Measurements from ENCODE around the gene IFRD1. TPM values are rescaled to one million over a fixed set of nuclear protein-coding genes. Genes with fewer than 3 reads are reported as not detected.

IFRD1 gene
- total RNA-seq, 6 experiments from 2014 or later = 19.0 to 34.7 (median 28.2) TPM

GRCh38 chr7:112459645-112460044 lies 9.4 kb downstream of the IFRD1 start:
- H3K4me3 ChIP-seq = no peak overlapping the region
- no peak overlapping the region for H3K27ac ChIP-seq
- no peaks in the 10 kb centered on the region for H3K27me3 ChIP-seq
- DNase-seq (no peak), ATAC-seq (no peak)
- TF ChIP-seq CTCF (IDR thresholded peaks at IDR 0.05) = no peak
- no peak for TF ChIP-seq POLR2A (IDR thresholded peaks at IDR 0.05)
- H3K36me3 ChIP-seq = peaks cover 0 to 72% (median 33%) of the 10 kb centered on the region in 4 donors
- H3K9me3 ChIP-seq = no peaks in the 10 kb centered on the region
- 100% methylated on average over 1 of the region's 1 CpG for WGBS (ENCODE audit: insufficient coverage, low coverage, low lambda C conversion rate, missing lambda C conversion rate)
- intact Hi-C loops (cut with DNase I) = no loop called here
- peaks cover 0 to 16% (median 0%) of the 10 kb centered on the region in 4 donors for H3K4me1 ChIP-seq

GRCh38 chr7:112462236-112462635 lies 12.0 kb downstream of the IFRD1 start:
- DNase-seq = peak in 1 of 3 donors; percentile 65
- Histone ChIP-seq H3K27me3 (no peaks in the 10 kb centered on the region), H3K36me3 (peaks cover 0 to 69% (median 29%) of the 10 kb centered on the region in 4 donors), H3K9me3 (no peaks in the 10 kb centered on the region), H3K27ac (peak overlapping the region in 2 of 3 donors; percentile 5 to 35), H3K4me3 (no peak overlapping the region), H3K4me1 (peaks cover 0 to 16% (median 0%) of the 10 kb centered on the region in 4 donors)
- peak; percentile 83 to 96 (median 94) for ATAC-seq
- TF ChIP-seq CTCF (IDR thresholded peaks at IDR 0.05) (no peak), POLR2A (IDR thresholded peaks at IDR 0.05) (no peak)
- intact Hi-C loops (cut with DNase I) = no loop called here

- TF ChIP-seq POLR2A (IDR thresholded peaks at IDR 0.05) = no peak
- TF ChIP-seq CTCF (IDR thresholded peaks at IDR 0.05) = no peak
- Histone ChIP-seq H3K4me3 (no peak overlapping the region), H3K27me3 (no peaks in the 10 kb centered on the region), H3K36me3 (peaks cover 5 to 76% (median 36%) of the 10 kb centered on the region in 4 donors), H3K27ac (no peak overlapping the region), H3K9me3 (no peaks in the 10 kb centered on the region), H3K4me1 (no peaks in the 10 kb centered on the region)
- no peak for ATAC-seq
- WGBS (ENCODE audit: insufficient coverage, low coverage, low lambda C conversion rate, missing lambda C conversion rate) = 82% methylated on average over 4 of the region's 4 CpGs
- DNase-seq = no peak
- intact Hi-C loops (cut with DNase I) = no loop called here
Measured at GRCh38 chr7:112467867-112468266, 17.6 kb downstream of the IFRD1 start.

GRCh38 chr7:112470194-112470593 lies 19.9 kb downstream of the IFRD1 start:
- TF ChIP-seq POLR2A (IDR thresholded peaks at IDR 0.05) (no peak), CTCF (IDR thresholded peaks at IDR 0.05) (no peak)

More at GRCh38 chr7:112470194-112470593, 19.9 kb downstream of the IFRD1 start:
- Histone ChIP-seq H3K36me3 (peaks cover 5 to 77% (median 36%) of the 10 kb centered on the region in 4 donors), H3K4me3 (no peak overlapping the region), H3K9me3 (no peaks in the 10 kb centered on the region), H3K4me1 (no peaks in the 10 kb centered on the region), H3K27ac (no peak overlapping the region), H3K27me3 (no peaks in the 10 kb centered on the region)
- DNase-seq (no peak), ATAC-seq (no peak)
- intact Hi-C loops (cut with DNase I) = no loop called here
- WGBS (ENCODE audit: insufficient coverage, low coverage, low lambda C conversion rate, missing lambda C conversion rate) = 94% methylated on average over 4 of the region's 4 CpGs

All from right lobe of liver (tissue), 6 donors.